ENCODE measurements around the gene IQCB1. TPM values are rescaled to one million over a fixed set of nuclear protein-coding genes. Genes with fewer than 3 reads are reported as not detected.

Gene IQCB1
- total RNA-seq, 1 donor from 2014 or later, result 6.3 TPM

Other genes with a start within 250 kb of the IQCB1 start
- gene FBXO40, start 241.7 kb downstream of the IQCB1 start, total RNA-seq, result 182 TPM
- 13.9 TPM for gene HCLS1, start 174.2 kb downstream of the IQCB1 start, total RNA-seq
- 47.5 TPM for gene GOLGB1, start 85.3 kb downstream of the IQCB1 start, total RNA-seq
- gene EAF2, start 149 bp upstream of the IQCB1 start, total RNA-seq, result 3.3 TPM
- 3.9 TPM for gene SLC15A2, start 59.3 kb upstream of the IQCB1 start, total RNA-seq
- 0.16 TPM for gene ILDR1, start 187.2 kb upstream of the IQCB1 start, total RNA-seq
- gene CD86, start 220.3 kb upstream of the IQCB1 start, total RNA-seq, result 4.2 TPM